Activated naive CD8-positive, alpha-beta T cell treated with anti-CD3 and anti-CD28 coated beads, Interleukin-2, amount 10 ng/mL, durations not matched to agents 7 days and 5 days (primary cell): ENCODE results near the gene DDX49. TPM values are rescaled to one million over a fixed set of nuclear protein-coding genes. Genes with fewer than 3 reads are reported as not detected.
A peak's percentile ranks its signal among the peaks of the same experiment; 100 is the strongest.
"Not testable (repeated sequence)": the region's sequence is repeated elsewhere in the genome, so short reads cannot be mapped to it uniquely, and the experiment has no call there.

ENCODE experiments used
- ATAC-seq: fragments of 150-1000 bp; cut with Tn5 transposase; one replicate; pipeline ENCODE4 v1.10.0; 2021; ENCODE audit warnings: low read depth, moderate library complexity
- POLR2A ChIA-PET: fragments of 350-600 bp; sonication (Branson Sonifier 250); formaldehyde crosslinking; loops from one replicate; lab custom pipeline; 2021; ENCODE audit warnings: antibody characterized with exemption; lab: Charles Lee
- DNase-seq: peaks from one replicate; pipeline ENCODE4 v3.0.0; 2021
- H3K27ac Mint-ChIP-seq: one replicate; pipeline ENCODE4 v1.8.0; 2022; ENCODE audit warnings: mild to moderate bottlenecking, mixed read lengths
- H3K27me3 Mint-ChIP-seq: one replicate; pipeline ENCODE4 v1.8.0; 2022; ENCODE audit warnings: mild to moderate bottlenecking, moderate library complexity, mixed read lengths
- H3K36me3 Mint-ChIP-seq: one replicate; pipeline ENCODE4 v1.8.0; 2021; ENCODE audit warnings: mild to moderate bottlenecking, mixed read lengths
- H3K4me1 Mint-ChIP-seq: one replicate; pipeline ENCODE4 v1.8.0; 2021; ENCODE audit warnings: mixed read lengths
- H3K4me3 Mint-ChIP-seq: one replicate; pipeline ENCODE4 v1.8.0; 2022; ENCODE audit warnings: mild to moderate bottlenecking, moderate library complexity, mixed read lengths
- H3K9me3 Mint-ChIP-seq: one replicate; pipeline ENCODE4 v1.8.0; 2021; ENCODE audit warnings: mixed read lengths
- total RNA-seq, 2 experiments: library from RNA; stranded (reverse); gene quantifications; one replicate each; pipeline ENCODE4 v1.2.3, GENCODE V29; 2021

The DDX49 gene
- total RNA-seq, 2 experiments from 2014 or later = 42.3 to 42.8 TPM

GRCh38 chr19:18946918-18947317 is 27.4 kb downstream of the DDX49 start:
- POLR2A ChIA-PET = no interaction called here
- no peak for ATAC-seq
- Mint-ChIP-seq H3K4me1 (no peaks in the 10 kb centered on the region), H3K27me3 (peaks cover 26% of the 10 kb centered on the region), H3K36me3 (no peaks in the 10 kb centered on the region), H3K4me3 (no peak overlapping the region), H3K27ac (no peak overlapping the region), H3K9me3 (no peaks in the 10 kb centered on the region)
- DNase-seq = no peak

- Mint-ChIP-seq H3K27me3 (peaks cover 13% of the 10 kb centered on the region), H3K4me1 (no peaks in the 10 kb centered on the region), H3K9me3 (no peaks in the 10 kb centered on the region), H3K36me3 (no peaks in the 10 kb centered on the region), H3K4me3 (no peak overlapping the region), H3K27ac (no peak overlapping the region)
- POLR2A ChIA-PET = interaction anchor here (0.5 kb wide), 1 partner anchor 24 kb away, joined by 4 read pairs; no protein-coding TSS in a partner anchor
- no peak for ATAC-seq
- DNase-seq = no peak
Observed at GRCh38 chr19:18948075-18948975, 28.8 kb downstream of the DDX49 start.

- no peaks in the 10 kb centered on the region for H3K4me1 Mint-ChIP-seq
- ATAC-seq (no peak), DNase-seq (no peak)
- peaks cover 12% of the 10 kb centered on the region for H3K27me3 Mint-ChIP-seq
- no peak overlapping the region for H3K27ac Mint-ChIP-seq
- H3K36me3 Mint-ChIP-seq = no peaks in the 10 kb centered on the region
- POLR2A ChIA-PET = no interaction called here
- H3K9me3 Mint-ChIP-seq = no peaks in the 10 kb centered on the region
- H3K4me3 Mint-ChIP-seq = no peak overlapping the region
Observed at GRCh38 chr19:18948976-18949356, 29.5 kb downstream of the DDX49 start.

- H3K36me3 Mint-ChIP-seq = no peaks in the 10 kb centered on the region
- H3K4me3 Mint-ChIP-seq = no peak overlapping the region
- peaks cover 2% of the 10 kb centered on the region for H3K9me3 Mint-ChIP-seq
- H3K27me3 Mint-ChIP-seq = peaks cover 10% of the 10 kb centered on the region
- DNase-seq (no peak), ATAC-seq (no peak)
- no peaks in the 10 kb centered on the region for H3K4me1 Mint-ChIP-seq
- POLR2A ChIA-PET = interaction anchor here (0.7 kb wide), 1 partner anchor 332 kb away, joined by 3 read pairs; no protein-coding TSS in a partner anchor
- no peak overlapping the region for H3K27ac Mint-ChIP-seq
Observed at GRCh38 chr19:18949858-18950257, 30.3 kb downstream of the DDX49 start.

GRCh38 chr19:18951721-18952281 is 32.3 kb downstream of the DDX49 start:
- peaks cover 6% of the 10 kb centered on the region for H3K9me3 Mint-ChIP-seq
- no peak overlapping the region for H3K27ac Mint-ChIP-seq
- H3K36me3 Mint-ChIP-seq = no peaks in the 10 kb centered on the region
- POLR2A ChIA-PET = no interaction called here
- no peak for ATAC-seq
- H3K4me1 Mint-ChIP-seq = no peaks in the 10 kb centered on the region
- no peak overlapping the region for H3K4me3 Mint-ChIP-seq
- no peak for DNase-seq
- H3K27me3 Mint-ChIP-seq = peaks cover 6% of the 10 kb centered on the region

- H3K4me1 Mint-ChIP-seq, ATAC-seq, H3K9me3 Mint-ChIP-seq, POLR2A ChIA-PET, H3K27me3 Mint-ChIP-seq, H3K36me3 Mint-ChIP-seq, DNase-seq, H3K27ac Mint-ChIP-seq, H3K4me3 Mint-ChIP-seq: not testable (repeated sequence)
Observed at GRCh38 chr19:18952364-18953003, 33.0 kb downstream of the DDX49 start.

- DNase-seq (no peak), ATAC-seq (no peak)
- H3K27me3 Mint-ChIP-seq = peaks cover 6% of the 10 kb centered on the region
- H3K4me3 Mint-ChIP-seq = no peak overlapping the region
- no peaks in the 10 kb centered on the region for H3K36me3 Mint-ChIP-seq
- H3K9me3 Mint-ChIP-seq = peaks cover 6% of the 10 kb centered on the region
- no peaks in the 10 kb centered on the region for H3K4me1 Mint-ChIP-seq
- POLR2A ChIA-PET = no interaction called here
- H3K27ac Mint-ChIP-seq = no peak overlapping the region
Observed at GRCh38 chr19:18954094-18954493, 34.6 kb downstream of the DDX49 start.

GRCh38 chr19:18955042-18955441 is 35.5 kb downstream of the DDX49 start:
- Mint-ChIP-seq H3K27me3 (peaks cover 4% of the 10 kb centered on the region), H3K27ac (no peak overlapping the region), H3K9me3 (peaks cover 6% of the 10 kb centered on the region), H3K4me1 (no peaks in the 10 kb centered on the region), H3K36me3 (no peaks in the 10 kb centered on the region), H3K4me3 (no peak overlapping the region)
- POLR2A ChIA-PET = no interaction called here
- DNase-seq (no peak), ATAC-seq (no peak)

- Mint-ChIP-seq H3K36me3 (no peaks in the 10 kb centered on the region), H3K27ac (no peak overlapping the region), H3K27me3 (peaks cover 16% of the 10 kb centered on the region), H3K9me3 (no peaks in the 10 kb centered on the region), H3K4me1 (peaks cover 6% of the 10 kb centered on the region), H3K4me3 (no peak overlapping the region)
- POLR2A ChIA-PET = interaction anchor here (0.6 kb wide), 1 partner anchor 1281 kb away, joined by 3 read pairs; no protein-coding TSS in a partner anchor
- ATAC-seq (no peak), DNase-seq (no peak)
Observed at GRCh38 chr19:18960370-18960769, 40.9 kb downstream of the DDX49 start.

- no peaks in the 10 kb centered on the region for H3K36me3 Mint-ChIP-seq
- POLR2A ChIA-PET = no interaction called here
- H3K27me3 Mint-ChIP-seq = peaks cover 17% of the 10 kb centered on the region
- DNase-seq = peak; percentile 36
- H3K9me3 Mint-ChIP-seq = no peaks in the 10 kb centered on the region
- H3K4me1 Mint-ChIP-seq = peaks cover 6% of the 10 kb centered on the region
- ATAC-seq = peak; percentile 93
- H3K27ac Mint-ChIP-seq = peak overlapping the region; percentile 9
- H3K4me3 Mint-ChIP-seq = peak overlapping the region; percentile 15
Observed at GRCh38 chr19:18961767-18962620, 42.5 kb downstream of the DDX49 start.

GRCh38 chr19:18964121-18964520 is 44.6 kb downstream of the DDX49 start:
- POLR2A ChIA-PET = no interaction called here
- no peak overlapping the region for H3K4me3 Mint-ChIP-seq

GRCh38 chr19:18966307-18966706 is 46.8 kb downstream of the DDX49 start:
- H3K4me3 Mint-ChIP-seq = no peak overlapping the region
- DNase-seq = no peak
- H3K27ac Mint-ChIP-seq = no peak overlapping the region
- H3K36me3 Mint-ChIP-seq = no peaks in the 10 kb centered on the region
- peaks cover 17% of the 10 kb centered on the region for H3K27me3 Mint-ChIP-seq
- POLR2A ChIA-PET = no interaction called here
- ATAC-seq = no peak
- peaks cover 2% of the 10 kb centered on the region for H3K9me3 Mint-ChIP-seq
- H3K4me1 Mint-ChIP-seq = peaks cover 6% of the 10 kb centered on the region

More at GRCh38 chr19:18964121-18964520, 44.6 kb downstream of the DDX49 start:
- Mint-ChIP-seq H3K36me3 (no peaks in the 10 kb centered on the region), H3K27me3 (peaks cover 17% of the 10 kb centered on the region), H3K27ac (no peak overlapping the region), H3K4me1 (peaks cover 6% of the 10 kb centered on the region), H3K9me3 (peaks cover 2% of the 10 kb centered on the region)
- DNase-seq (no peak), ATAC-seq (no peak)
